ENCODE measurements around the gene SPTLC2. TPM values are rescaled to one million over a fixed set of nuclear protein-coding genes. Genes with fewer than 3 reads are reported as not detected.

The SPTLC2 gene
- total RNA-seq, 6 experiments from 2014 or later, result 51.2 to 59.2 (median 52.3) TPM

DNA sequence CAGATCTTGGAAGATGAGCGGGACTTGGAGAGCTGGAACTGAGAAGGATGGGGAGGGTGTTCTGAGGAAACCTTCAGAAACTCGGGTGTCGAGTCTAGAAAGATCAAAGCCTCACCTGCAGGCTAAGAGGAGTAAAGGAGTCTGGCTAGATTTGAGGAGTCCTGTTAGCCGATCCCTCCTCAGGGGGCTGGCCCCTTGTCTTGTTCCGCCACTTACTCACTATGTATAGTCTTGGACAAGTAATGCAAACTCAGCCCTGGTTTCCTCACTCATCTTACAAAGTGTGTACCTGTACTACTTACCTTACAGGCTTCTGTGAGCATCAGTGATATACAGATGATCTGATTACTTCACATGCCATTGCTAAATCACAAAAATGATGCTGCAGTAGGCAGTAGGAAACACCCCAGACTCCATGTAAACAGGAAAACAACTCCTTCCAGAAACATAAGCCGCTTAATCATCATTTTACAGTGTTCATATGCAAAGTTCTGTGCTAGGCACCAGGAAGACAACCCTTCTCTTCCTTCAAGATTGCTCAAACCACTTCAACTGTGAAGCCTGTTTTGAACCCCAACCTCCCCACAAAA lies 2.0 kb upstream of the SPTLC2 start:
- peaks cover 3% of the 10 kb centered on the region; the same call in 1 of the 2 replicates for H3K9me3 Mint-ChIP-seq
- H3K27ac Mint-ChIP-seq, result no peak overlapping the region
- no peak for DNase-seq
- peaks cover 16% of the 10 kb centered on the region for H3K4me1 Mint-ChIP-seq (ENCODE audit: low read depth)
- H3K4me3 Mint-ChIP-seq, result no peak overlapping the region
- H3K36me3 Mint-ChIP-seq (ENCODE audit: low read depth), result peaks cover 20% of the 10 kb centered on the region
- H3K27me3 Mint-ChIP-seq (ENCODE audit: insufficient read depth), result no peaks in the 10 kb centered on the region; the same call in 1 of the 2 replicates
- TF ChIP-seq, protein P1, sequence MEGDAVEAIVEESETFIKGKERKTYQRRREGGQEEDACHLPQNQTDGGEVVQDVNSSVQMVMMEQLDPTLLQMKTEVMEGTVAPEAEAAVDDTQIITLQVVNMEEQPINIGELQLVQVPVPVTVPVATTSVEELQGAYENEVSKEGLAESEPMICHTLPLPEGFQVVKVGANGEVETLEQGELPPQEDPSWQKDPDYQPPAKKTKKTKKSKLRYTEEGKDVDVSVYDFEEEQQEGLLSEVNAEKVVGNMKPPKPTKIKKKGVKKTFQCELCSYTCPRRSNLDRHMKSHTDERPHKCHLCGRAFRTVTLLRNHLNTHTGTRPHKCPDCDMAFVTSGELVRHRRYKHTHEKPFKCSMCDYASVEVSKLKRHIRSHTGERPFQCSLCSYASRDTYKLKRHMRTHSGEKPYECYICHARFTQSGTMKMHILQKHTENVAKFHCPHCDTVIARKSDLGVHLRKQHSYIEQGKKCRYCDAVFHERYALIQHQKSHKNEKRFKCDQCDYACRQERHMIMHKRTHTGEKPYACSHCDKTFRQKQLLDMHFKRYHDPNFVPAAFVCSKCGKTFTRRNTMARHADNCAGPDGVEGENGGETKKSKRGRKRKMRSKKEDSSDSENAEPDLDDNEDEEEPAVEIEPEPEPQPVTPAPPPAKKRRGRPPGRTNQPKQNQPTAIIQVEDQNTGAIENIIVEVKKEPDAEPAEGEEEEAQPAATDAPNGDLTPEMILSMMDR (IDR thresholded peaks at IDR 0.05), result no peak

DNA sequence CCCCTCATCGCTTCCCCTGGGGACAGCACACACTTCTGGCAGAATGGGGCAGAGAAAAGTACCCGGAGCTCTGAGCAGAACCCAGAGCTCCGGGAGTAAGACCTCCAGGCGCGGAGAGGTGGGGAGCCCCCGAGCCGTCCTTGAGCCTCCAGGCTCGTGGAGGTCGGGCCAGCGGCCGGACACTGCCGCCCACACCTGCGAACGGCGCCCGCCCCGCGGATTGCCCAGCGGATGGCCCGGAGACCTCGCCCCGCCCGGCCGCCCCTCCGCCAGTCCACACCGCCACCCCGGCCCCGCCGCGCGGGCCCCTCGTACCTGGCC lies 344 bp downstream of the SPTLC2 start:
- Mint-ChIP-seq H3K9me3 (peaks cover 3% of the 10 kb centered on the region; the same call in 1 of the 2 replicates), H3K27ac (peak overlapping the region; percentile 82), H3K27me3 (ENCODE audit: insufficient read depth) (no peaks in the 10 kb centered on the region; the same call in 1 of the 2 replicates), H3K4me1 (ENCODE audit: low read depth) (peaks cover 40% of the 10 kb centered on the region), H3K4me3 (peak overlapping the region; percentile 95), H3K36me3 (ENCODE audit: low read depth) (peaks cover 23% of the 10 kb centered on the region)
- TF ChIP-seq, protein P1 (IDR thresholded peaks at IDR 0.05), result no peak
- no peak for DNase-seq

DNA sequence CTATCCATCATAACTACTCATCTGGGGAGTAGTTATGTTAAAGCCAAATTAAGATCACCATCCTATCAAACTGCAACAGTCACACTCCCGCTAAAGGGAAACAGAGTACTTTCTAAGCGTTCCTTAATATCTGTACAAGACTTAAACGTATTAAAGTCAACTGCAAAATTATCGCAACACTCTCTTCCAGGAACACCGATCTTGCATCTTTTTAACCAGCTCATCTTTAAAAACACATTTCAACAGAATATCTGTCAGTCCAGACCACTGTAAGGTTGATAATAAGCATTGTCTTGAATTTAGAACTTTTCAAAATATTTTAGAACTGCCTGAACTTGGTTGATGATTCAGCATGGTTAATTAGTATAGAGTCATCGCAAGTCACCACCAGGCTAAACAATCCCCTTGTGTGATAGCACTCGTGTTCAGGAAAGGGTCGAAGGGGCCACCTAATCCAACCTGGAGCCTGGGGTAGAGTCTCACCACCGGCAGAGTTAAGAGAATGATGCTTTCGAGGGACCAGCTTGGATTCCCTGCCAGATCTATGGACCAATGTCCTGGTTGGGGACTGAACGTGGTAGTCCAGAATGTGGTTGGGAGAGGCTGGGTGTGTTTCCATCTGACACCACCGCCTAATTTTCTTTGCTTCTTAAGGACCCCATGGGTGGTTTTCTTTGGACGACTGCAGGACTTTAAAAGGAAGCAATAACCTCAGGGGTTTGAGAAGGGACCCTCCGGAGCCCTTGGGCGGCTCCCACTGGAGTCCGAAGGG lies 890 bp downstream of the SPTLC2 start:
- DNase-seq, result peak; percentile 26
- peaks cover 3% of the 10 kb centered on the region; the same call in 1 of the 2 replicates for H3K9me3 Mint-ChIP-seq

DNA sequence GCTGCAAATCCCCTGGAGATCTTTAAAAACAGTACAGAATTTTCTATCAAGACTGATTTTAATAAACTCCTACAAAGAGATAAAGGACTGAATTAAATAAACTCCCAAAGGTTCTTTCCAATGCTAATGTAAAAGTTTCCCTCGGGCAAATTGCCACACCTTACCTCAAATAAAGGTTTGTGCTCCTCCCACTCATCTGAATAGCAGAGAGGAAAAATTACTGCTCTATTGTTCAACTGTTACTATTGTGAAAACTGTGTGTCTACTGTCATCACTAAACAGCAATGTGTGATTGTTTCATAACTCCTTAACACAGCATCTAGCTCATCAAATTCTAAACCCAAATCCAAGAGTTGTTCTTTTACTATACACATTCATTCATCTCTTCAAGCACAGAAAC lies 3.2 kb downstream of the SPTLC2 start:
- peaks cover 3% of the 10 kb centered on the region; the same call in 1 of the 2 replicates for H3K9me3 Mint-ChIP-seq
- peaks cover 23% of the 10 kb centered on the region for H3K36me3 Mint-ChIP-seq (ENCODE audit: low read depth)
- DNase-seq, result no peak
- peak overlapping the region; percentile 79 for H3K27ac Mint-ChIP-seq
- H3K27me3 Mint-ChIP-seq (ENCODE audit: insufficient read depth), result no peaks in the 10 kb centered on the region
- H3K4me3 Mint-ChIP-seq, result peak overlapping the region; percentile 95
- TF ChIP-seq, protein P1 (IDR thresholded peaks at IDR 0.05), result no peak
- H3K4me1 Mint-ChIP-seq (ENCODE audit: low read depth), result peaks cover 53% of the 10 kb centered on the region

More for the DNA sequence above, 890 bp downstream of the SPTLC2 start:
- H3K27ac Mint-ChIP-seq, result peak overlapping the region; percentile 80
- TF ChIP-seq, protein P1 (IDR thresholded peaks at IDR 0.05), result no peak
- H3K4me3 Mint-ChIP-seq, result peak overlapping the region; percentile 95
- peaks cover 41% of the 10 kb centered on the region for H3K4me1 Mint-ChIP-seq (ENCODE audit: low read depth)
- no peaks in the 10 kb centered on the region; the same call in 1 of the 2 replicates for H3K27me3 Mint-ChIP-seq (ENCODE audit: insufficient read depth)
- H3K36me3 Mint-ChIP-seq (ENCODE audit: low read depth), result peaks cover 23% of the 10 kb centered on the region

DNA sequence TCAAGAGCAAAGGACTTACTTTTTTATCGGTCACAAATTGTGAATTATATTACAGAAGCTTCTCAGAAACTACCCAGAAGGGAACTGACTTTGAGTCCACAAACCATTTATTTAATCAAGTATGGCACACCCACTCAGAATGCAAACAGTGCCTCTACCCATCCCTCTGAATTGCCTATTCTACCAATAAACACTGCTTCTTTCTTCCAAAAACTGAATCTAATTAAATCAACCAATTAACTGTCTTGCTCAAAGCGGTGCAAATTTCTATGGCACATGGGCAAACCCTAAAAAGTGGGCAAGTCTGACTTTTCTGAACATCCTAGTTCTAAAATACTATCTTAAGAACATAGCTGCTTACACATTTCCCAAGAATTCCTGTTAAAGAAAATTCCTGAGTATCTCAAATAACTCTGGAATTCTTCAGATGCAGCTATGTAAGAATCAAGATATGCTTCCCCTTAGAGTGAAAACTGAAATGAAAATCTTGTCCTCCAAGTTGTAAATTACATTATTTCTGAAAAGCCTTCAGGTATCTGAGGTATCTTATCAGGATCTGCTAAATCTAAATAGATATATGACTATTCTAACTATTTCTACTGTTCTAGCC lies 4.3 kb downstream of the SPTLC2 start:
- H3K4me3 Mint-ChIP-seq, result peak overlapping the region; percentile 95
- H3K36me3 Mint-ChIP-seq (ENCODE audit: low read depth), result peaks cover 23% of the 10 kb centered on the region
- peaks cover 3% of the 10 kb centered on the region; the same call in 1 of the 2 replicates for H3K9me3 Mint-ChIP-seq
- H3K27ac Mint-ChIP-seq, result peak overlapping the region; percentile 79
- TF ChIP-seq, protein P1 (IDR thresholded peaks at IDR 0.05), result no peak
- peak; percentile 52 for DNase-seq
- H3K27me3 Mint-ChIP-seq (ENCODE audit: insufficient read depth), result no peaks in the 10 kb centered on the region
- peaks cover 59% of the 10 kb centered on the region for H3K4me1 Mint-ChIP-seq (ENCODE audit: low read depth)
